ENCODE results near the gene TECTB. TPM values are rescaled to one million over a fixed set of nuclear protein-coding genes. Genes with fewer than 3 reads are reported as not detected.

The TECTB gene
- total RNA-seq, 1 experiment from 2014 or later: not detected

DNA sequence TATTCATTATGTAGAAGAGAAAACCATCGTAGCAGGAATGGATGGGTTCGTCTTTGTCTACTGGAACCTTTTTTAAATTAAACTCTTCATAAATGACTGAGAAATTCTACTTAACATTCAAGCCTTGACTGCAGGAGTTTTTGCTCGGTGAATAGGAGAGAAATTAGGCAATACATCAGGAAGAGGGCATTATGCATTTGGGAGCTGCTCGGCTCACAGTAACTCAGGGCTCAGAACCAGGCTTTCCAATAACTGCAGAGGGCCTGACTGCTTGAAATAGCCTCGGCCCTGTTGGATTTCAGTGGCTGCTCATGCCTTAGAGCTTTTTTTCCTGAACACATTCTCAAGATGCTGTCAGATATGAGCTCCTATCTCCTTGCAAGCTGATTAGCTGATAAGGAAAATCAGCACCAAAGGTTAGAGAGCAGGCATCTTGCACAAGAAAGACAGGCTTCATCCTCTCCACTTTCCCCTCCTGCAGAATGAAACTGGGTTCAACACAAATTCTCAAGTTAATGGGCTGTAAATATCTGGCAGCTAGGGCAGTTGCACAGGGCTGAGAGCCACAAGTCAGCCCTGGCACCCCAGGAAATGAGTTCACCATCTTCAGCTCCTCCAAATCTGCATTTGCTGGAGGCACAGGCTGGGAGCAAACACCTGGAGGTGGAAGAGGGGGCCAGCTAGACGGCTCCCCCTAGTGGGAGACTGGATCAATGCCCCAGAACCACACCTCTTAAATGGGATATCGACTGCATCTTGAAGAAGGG lies 24.3 kb downstream of the TECTB start:
- peak; percentile 80 for DNase-seq
- no peak overlapping the region for H3K4me3 ChIP-seq (ENCODE audit: insufficient read depth, low read depth, low read length)
- H3K36me3 ChIP-seq (replicated peaks; ENCODE audit: control insufficient read depth, insufficient read depth, low read length): no peaks in the 10 kb centered on the region
- no peaks in the 10 kb centered on the region for H3K27me3 ChIP-seq (ENCODE audit: control insufficient read depth, insufficient read depth, low read length)

DNA sequence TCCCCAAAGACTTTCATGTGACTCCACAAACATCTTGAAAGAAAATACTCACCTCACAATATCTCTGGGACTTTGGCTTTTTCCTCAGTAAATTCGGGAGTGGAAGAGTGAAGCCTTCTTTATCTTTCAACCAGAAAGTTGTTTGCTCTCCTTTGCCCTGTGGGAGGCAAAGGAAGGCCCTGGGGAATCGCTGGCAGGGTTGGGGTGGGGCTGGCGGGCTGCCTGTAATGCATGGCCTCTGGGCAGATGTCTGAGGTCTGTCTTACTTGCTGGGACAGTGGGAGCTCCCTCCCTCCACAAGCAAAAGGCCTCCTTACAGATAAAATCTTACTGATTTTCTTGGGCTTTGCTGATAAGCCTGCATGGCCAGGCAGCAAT lies 24.9 kb downstream of the TECTB start:
- no peaks in the 10 kb centered on the region for H3K36me3 ChIP-seq (replicated peaks; ENCODE audit: control insufficient read depth, insufficient read depth, low read length)
- no peaks in the 10 kb centered on the region for H3K27me3 ChIP-seq (ENCODE audit: control insufficient read depth, insufficient read depth, low read length)
- H3K4me3 ChIP-seq (ENCODE audit: insufficient read depth, low read depth, low read length): no peak overlapping the region
- DNase-seq: no peak

DNA sequence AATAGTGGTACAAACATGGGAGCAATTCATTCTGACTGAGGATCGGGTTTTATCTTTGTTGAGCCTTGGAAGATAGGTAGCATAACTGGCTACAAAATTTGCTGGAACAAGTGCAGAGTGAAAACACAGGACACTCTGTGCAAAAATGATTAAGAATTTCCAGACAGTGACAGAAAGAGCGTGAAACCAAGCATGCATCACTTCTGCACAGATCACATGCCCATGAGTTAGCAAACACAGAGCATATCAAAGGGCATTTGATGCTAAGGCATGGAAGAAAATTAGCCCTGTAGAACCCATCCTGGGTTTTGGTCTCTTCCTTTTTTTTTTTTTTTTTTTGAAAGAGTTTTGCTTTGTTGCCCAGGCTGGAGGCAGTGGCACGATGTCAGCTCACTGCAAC lies 28.3 kb downstream of the TECTB start:
- Histone ChIP-seq H3K36me3 (replicated peaks; ENCODE audit: control insufficient read depth, insufficient read depth, low read length) (no peaks in the 10 kb centered on the region), H3K27me3 (ENCODE audit: control insufficient read depth, insufficient read depth, low read length) (no peaks in the 10 kb centered on the region), H3K4me3 (ENCODE audit: insufficient read depth, low read depth, low read length) (no peak overlapping the region)
- DNase-seq: no peak

DNA sequence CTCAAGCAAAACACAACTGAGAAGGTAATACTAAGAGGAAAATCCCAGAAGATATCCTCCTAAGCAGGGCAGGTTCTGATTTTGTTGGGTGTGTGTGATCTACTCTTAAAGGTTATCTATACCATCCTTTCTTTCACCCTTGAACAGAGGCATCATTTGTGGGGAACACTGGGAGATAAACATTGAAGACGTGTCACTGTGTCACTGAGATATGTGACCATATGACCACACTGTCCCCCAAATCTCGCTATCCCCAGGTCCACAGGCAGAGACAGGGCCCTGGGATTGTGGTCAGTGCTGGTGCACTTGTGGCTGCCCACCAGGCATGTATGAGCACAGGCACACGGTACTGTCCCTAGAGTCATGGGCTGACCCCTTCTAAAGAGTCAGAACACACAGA lies 30.0 kb downstream of the TECTB start:
- Histone ChIP-seq H3K4me3 (ENCODE audit: insufficient read depth, low read depth, low read length) (no peak overlapping the region), H3K27me3 (ENCODE audit: control insufficient read depth, insufficient read depth, low read length) (no peaks in the 10 kb centered on the region), H3K36me3 (replicated peaks; ENCODE audit: control insufficient read depth, insufficient read depth, low read length) (no peaks in the 10 kb centered on the region)
- DNase-seq: no peak

DNA sequence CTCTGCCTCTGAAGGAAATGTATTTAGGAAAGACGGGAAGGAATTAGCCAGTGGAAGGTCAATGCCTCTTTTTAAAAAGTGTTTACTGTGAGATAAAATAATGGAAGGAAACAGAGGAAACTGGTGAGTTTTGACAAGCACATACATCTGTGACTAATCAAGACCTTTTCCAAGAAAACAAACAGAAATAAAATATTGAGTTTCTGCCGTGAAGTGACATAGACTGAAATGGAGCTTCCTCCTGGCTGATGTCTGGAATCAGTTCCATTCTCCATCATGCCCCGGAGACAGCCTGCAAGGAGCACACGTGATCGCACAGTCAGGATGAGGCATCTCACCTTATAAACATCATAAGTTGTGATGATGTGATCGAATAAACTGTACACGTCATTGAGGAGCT lies 30.7 kb downstream of the TECTB start:
- no peaks in the 10 kb centered on the region for H3K27me3 ChIP-seq (ENCODE audit: control insufficient read depth, insufficient read depth, low read length)
- no peaks in the 10 kb centered on the region for H3K36me3 ChIP-seq (replicated peaks; ENCODE audit: control insufficient read depth, insufficient read depth, low read length)
- H3K4me3 ChIP-seq (ENCODE audit: insufficient read depth, low read depth, low read length): no peak overlapping the region
- no peak for DNase-seq

DNA sequence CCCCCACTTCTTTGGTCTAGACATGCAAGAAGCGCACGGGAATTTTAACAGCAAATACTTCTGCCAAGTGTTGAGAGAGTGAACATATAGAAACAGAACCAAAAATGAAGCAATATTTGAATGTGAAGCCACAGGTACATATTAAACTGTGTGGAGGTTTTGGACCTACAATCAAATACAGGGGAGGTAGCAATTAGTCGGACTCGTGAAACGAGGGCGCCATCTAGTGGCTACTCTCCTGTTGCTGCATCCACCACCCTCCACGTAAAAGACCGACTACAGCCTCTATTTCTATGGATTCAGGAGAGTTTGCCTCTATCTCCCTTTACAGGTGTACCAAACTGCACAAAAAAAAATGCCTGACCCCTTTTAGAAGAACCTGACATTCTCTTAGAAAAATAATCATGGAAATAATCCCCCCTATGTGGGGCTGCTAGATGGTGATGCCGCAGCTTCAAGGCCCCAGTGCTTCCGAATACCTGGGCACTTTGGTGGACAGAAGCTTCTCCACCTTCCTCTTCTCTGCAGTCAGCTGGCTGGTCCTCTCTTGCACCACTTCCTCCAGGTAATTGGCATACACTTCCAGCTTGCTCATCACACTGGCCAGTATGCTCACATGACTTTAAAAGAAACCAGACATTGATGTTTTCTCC lies 31.7 kb downstream of the TECTB start:
- Histone ChIP-seq H3K27me3 (ENCODE audit: control insufficient read depth, insufficient read depth, low read length) (no peaks in the 10 kb centered on the region), H3K4me3 (ENCODE audit: insufficient read depth, low read depth, low read length) (no peak overlapping the region), H3K36me3 (replicated peaks; ENCODE audit: control insufficient read depth, insufficient read depth, low read length) (no peaks in the 10 kb centered on the region)
- DNase-seq: peak; percentile 58

DNA sequence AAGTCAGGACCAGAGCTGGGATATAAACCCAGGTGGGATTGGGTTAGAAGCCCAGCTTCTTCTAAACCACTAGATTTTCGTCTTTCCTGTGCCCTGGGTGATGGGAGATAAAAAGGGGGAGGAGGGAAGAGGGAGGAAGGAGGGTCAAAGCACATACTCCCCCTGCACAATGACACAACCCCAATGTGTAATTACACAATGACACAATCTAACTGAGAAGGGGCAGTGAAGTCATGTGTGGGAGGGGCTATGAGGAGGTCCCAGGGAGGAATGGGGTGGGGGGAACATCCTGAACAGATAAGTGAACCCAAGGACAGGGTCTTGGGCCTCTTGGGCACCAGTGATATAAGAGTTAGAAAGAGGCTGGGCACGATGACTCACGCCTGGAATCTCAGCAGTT lies 44.5 kb downstream of the TECTB start:
- no peaks in the 10 kb centered on the region for H3K36me3 ChIP-seq (replicated peaks; ENCODE audit: control insufficient read depth, insufficient read depth, low read length)
- no peak overlapping the region for H3K4me3 ChIP-seq (ENCODE audit: insufficient read depth, low read depth, low read length)
- no peak for DNase-seq
- no peaks in the 10 kb centered on the region for H3K27me3 ChIP-seq (ENCODE audit: control insufficient read depth, insufficient read depth, low read length)

DNA sequence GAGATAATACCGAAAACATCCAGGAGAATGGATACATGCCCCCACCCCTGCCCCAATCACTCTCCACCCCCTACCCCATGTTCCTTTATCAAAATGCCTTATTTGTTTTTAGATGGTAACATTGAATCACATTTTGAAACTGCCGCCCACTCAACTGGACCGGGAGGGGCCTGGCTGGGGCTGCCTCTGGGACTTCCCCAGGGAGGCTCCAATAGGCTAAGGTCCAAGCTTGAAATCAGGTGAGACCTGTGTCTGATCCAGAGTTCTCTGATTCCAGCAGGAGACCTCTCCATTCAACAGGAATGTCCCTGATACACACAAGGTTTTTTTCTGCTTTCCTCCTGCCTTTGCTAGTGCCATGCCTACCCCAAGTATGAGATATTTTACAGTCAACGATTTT lies 47.0 kb downstream of the TECTB start:
- no peaks in the 10 kb centered on the region for H3K36me3 ChIP-seq (replicated peaks; ENCODE audit: control insufficient read depth, insufficient read depth, low read length)
- no peak for DNase-seq

DNA sequence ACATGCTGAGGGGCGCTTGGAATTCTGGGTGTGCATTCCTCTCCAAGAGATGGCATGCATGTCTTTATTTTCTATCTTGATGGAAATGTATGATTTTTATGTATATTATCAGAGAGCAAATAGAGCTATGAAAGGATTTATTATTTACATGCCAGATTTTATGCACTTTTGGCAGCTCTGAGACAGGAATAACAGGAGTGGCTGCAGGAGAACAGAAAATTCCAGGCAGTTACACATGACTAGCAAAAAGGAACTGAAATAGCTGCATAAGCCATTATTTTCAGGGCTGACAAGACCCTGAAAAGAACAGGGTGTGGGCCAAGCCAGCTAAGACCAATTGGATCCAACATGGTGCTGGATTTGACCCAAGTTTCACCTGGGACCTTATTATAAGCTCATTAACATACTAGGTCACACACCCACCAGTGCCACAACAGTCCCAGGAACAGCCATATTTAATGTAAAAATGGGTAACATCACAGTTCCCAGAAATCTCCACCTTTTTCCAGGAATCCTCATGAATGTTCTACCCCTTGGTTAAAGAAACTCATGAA lies 47.5 kb downstream of the TECTB start:
- H3K36me3 ChIP-seq (replicated peaks; ENCODE audit: control insufficient read depth, insufficient read depth, low read length): no peaks in the 10 kb centered on the region
- DNase-seq: no peak

More for the DNA sequence above, 47.0 kb downstream of the TECTB start:
- Histone ChIP-seq H3K27me3 (ENCODE audit: control insufficient read depth, insufficient read depth, low read length) (no peaks in the 10 kb centered on the region), H3K4me3 (ENCODE audit: insufficient read depth, low read depth, low read length) (no peak overlapping the region)

DNA sequence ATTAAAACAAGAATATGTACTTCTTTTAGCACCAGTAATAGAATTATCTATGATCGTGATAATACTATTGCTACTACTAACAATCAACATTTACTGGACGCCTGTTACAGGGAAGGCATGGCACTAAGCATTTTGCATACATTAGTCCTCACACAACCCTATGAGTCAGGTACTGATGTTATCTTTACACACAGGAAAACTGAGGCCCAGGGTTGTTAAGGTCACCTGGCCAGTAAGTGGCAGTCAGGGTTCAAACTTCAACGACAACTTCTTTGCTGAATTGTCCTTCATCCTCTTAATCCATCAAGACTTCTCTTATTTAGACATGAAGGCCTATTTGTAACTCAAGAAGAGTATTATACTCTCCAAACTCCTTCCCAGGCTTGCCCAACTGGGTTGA lies 48.8 kb downstream of the TECTB start:
- DNase-seq: no peak
- Histone ChIP-seq H3K36me3 (replicated peaks; ENCODE audit: control insufficient read depth, insufficient read depth, low read length) (no peaks in the 10 kb centered on the region), H3K27me3 (ENCODE audit: control insufficient read depth, insufficient read depth, low read length) (no peaks in the 10 kb centered on the region), H3K4me3 (ENCODE audit: insufficient read depth, low read depth, low read length) (no peak overlapping the region)

More for the DNA sequence above, 47.5 kb downstream of the TECTB start:
- Histone ChIP-seq H3K4me3 (ENCODE audit: insufficient read depth, low read depth, low read length) (no peak overlapping the region), H3K27me3 (ENCODE audit: control insufficient read depth, insufficient read depth, low read length) (no peaks in the 10 kb centered on the region)

DNA sequence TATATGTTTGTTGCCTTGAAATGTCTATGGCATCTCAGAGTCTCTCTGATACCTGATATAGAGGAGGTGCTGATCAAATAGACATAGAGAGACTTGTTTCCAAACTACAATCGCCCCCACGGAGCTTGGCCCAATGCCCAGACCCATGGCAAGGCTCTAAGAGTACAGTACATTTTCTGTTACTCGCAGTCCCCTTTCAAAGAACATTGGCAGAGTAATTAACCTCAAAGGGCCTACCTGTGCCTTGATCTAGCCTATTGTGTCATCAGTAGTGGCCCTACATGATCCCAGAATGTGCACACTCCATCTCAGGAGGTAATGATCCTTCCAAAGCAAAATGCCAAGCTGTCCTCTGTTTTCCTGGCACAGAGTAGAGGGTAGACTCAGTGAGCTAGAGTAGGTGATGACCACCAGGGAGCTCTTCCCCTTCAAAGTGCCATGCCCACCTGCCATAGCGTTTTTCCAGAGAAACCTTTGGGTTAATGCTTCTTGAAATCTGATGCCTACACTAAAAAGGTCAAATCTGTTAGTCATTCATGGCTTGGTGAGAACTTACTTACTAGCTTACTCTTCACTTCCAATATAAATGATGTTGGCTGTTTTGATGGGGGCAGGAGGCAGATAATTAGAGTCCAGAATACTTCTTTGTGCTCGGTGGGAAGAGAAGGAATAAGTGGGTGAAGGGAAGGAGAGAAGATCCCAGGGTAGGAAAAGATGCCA lies 49.5 kb downstream of the TECTB start:
- H3K36me3 ChIP-seq (replicated peaks; ENCODE audit: control insufficient read depth, insufficient read depth, low read length): no peaks in the 10 kb centered on the region
- H3K27me3 ChIP-seq (ENCODE audit: control insufficient read depth, insufficient read depth, low read length): no peaks in the 10 kb centered on the region
- no peak overlapping the region for H3K4me3 ChIP-seq (ENCODE audit: insufficient read depth, low read depth, low read length)
- no peak for DNase-seq

DNA sequence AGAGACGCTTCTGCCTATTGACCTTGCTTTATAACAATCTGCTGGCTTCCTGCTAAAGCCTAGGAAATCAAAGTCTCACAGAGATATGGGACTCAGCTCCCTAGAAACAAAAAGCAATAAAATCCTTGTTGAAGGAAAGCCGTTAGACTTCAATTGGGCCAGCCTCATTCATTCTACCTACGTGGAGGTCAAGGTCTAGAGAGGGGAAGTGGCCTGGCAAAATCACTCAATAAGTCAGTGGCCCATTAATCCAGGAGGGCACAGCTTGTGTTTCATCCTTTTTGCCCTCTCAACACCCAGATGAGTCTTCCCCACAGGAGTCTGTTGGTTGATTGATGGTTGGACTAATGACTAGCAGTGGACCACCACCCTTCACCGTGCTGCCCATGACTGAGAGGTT lies 50.3 kb downstream of the TECTB start:
- Histone ChIP-seq H3K27me3 (ENCODE audit: control insufficient read depth, insufficient read depth, low read length) (no peaks in the 10 kb centered on the region), H3K36me3 (replicated peaks; ENCODE audit: control insufficient read depth, insufficient read depth, low read length) (no peaks in the 10 kb centered on the region), H3K4me3 (ENCODE audit: insufficient read depth, low read depth, low read length) (no peak overlapping the region)
- no peak for DNase-seq

DNA sequence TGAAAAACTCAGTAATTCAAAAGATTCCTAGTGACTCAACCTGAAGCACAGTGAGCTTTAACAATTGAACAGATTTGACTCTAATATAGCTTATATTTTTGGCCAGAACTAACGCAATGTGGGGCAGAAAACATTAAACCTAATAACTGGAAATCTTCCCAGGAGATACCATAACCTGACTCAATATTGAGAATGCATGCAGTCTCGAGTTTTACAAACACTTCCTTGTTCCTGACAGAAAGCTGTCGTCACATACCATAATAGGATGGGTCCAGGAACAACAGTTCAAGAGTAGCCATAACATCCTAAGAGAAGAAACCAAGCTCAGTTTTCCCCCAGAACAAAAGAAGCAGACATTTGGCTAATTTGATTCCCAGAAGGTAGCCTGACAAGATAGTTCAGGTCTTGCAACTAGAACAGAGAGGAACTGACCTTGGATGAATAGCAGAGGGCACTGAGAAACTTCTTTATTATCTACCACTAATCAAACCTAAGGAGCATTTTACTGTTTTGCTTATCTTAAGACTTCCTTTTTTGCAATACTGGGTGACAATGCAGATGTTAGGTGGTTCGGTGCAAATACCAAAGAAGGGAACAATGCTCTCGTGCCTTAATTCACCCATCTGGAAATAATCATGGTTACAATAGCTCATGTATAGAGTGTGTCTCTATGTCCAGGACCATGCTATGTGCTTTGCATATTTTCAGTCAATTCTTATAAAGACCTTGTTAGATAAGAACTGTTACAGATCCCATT lies 52.1 kb downstream of the TECTB start:
- no peak for DNase-seq
- no peaks in the 10 kb centered on the region for H3K27me3 ChIP-seq (ENCODE audit: control insufficient read depth, insufficient read depth, low read length)
- H3K36me3 ChIP-seq (replicated peaks; ENCODE audit: control insufficient read depth, insufficient read depth, low read length): no peaks in the 10 kb centered on the region
- H3K4me3 ChIP-seq (ENCODE audit: insufficient read depth, low read depth, low read length): no peak overlapping the region

DNA sequence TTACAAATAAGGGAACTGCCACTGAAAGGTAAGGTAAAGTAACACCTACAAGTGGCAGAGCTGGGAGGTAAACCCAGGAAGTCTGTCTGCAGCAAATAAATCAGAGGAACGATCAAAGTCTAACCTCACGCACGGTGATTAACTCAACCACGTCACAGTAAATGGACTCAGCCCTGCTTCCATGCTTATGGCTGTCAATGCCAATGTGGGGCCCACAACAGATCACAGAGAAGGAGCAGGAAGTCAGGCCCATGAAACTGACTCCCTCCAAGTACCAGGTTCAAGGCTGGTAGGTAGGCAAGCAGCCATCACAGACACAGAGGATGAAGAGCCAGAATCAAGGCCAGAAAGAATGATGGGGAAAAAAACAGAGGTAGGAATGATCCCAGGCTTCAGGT lies 52.7 kb downstream of the TECTB start:
- DNase-seq: no peak
- Histone ChIP-seq H3K4me3 (ENCODE audit: insufficient read depth, low read depth, low read length) (no peak overlapping the region), H3K36me3 (replicated peaks; ENCODE audit: control insufficient read depth, insufficient read depth, low read length) (no peaks in the 10 kb centered on the region)

More for the DNA sequence above, 52.7 kb downstream of the TECTB start:
- H3K27me3 ChIP-seq (ENCODE audit: control insufficient read depth, insufficient read depth, low read length): no peaks in the 10 kb centered on the region

Data from H7 (cell line).